NCI-H2029 (cell line): ENCODE data around the gene IL18.
A peak's percentile ranks its signal among the peaks of the same experiment; 100 is the strongest.
"Not testable (repeated sequence)": the region's sequence is repeated elsewhere in the genome, so short reads cannot be mapped to it uniquely, and the experiment has no call there.

ENCODE experiments used
- DNase-seq: peaks from one replicate; lab custom pipeline; 2025; lab: John Stamatoyannopoulos, UW

Gene IL18

GRCh38 chr11:112167145-112167544 is 3.3 kb upstream of the IL18 start, which contains the start of gene TEX12:
TSS of gene TEX12 (plus strand) at chr11:112167372. CDS start at chr11:112169269, 1,897 bp downstream.
- no peak for DNase-seq

GRCh38 chr11:112166562-112166961 is 2.7 kb upstream of the IL18 start:
- no peak for DNase-seq

- no peak for DNase-seq
Observed at GRCh38 chr11:112165049-112165448, 1.2 kb upstream of the IL18 start.

GRCh38 chr11:112162761-112163546 is 940 bp downstream of the IL18 start:
- no peak for DNase-seq

GRCh38 chr11:112162200-112162599 is 1.7 kb downstream of the IL18 start:
- not testable (repeated sequence) for DNase-seq

GRCh38 chr11:112161012-112161411 is 2.9 kb downstream of the IL18 start:
- DNase-seq = no peak

GRCh38 chr11:112160091-112160848 is 3.6 kb downstream of the IL18 start:
- DNase-seq = no peak

- DNase-seq = no peak
Observed at GRCh38 chr11:112159098-112160065, 4.5 kb downstream of the IL18 start.

- DNase-seq = no peak
Observed at GRCh38 chr11:112156956-112157766, 6.7 kb downstream of the IL18 start.

GRCh38 chr11:112156153-112156955 is 7.5 kb downstream of the IL18 start:
- no peak for DNase-seq

GRCh38 chr11:112150517-112150916 is 13.4 kb downstream of the IL18 start:
- DNase-seq = no peak

GRCh38 chr11:112143597-112143996 is 20.3 kb downstream of the IL18 start:
- no peak for DNase-seq

GRCh38 chr11:112134473-112134872 is 29.4 kb downstream of the IL18 start:
- no peak for DNase-seq

- no peak for DNase-seq
Observed at GRCh38 chr11:112132737-112133136, 31.2 kb downstream of the IL18 start.

- DNase-seq = no peak
Observed at GRCh38 chr11:112129656-112130055, 34.2 kb downstream of the IL18 start.

- peak; percentile 94 for DNase-seq
Observed at GRCh38 chr11:112128483-112129121, 35.3 kb downstream of the IL18 start.

- no peak for DNase-seq
Observed at GRCh38 chr11:112127056-112127455, 36.8 kb downstream of the IL18 start.

- DNase-seq = no peak
Observed at GRCh38 chr11:112123129-112123528, 40.8 kb downstream of the IL18 start.

GRCh38 chr11:112121981-112122615 is 41.8 kb downstream of the IL18 start:
- DNase-seq = no peak
